HEK293 (cell line): ENCODE data around the gene NLRP4.

Experiments used
- CTCF ChIA-PET: fragments of 350-600 bp; formaldehyde crosslinking; extraction: SDS; loops from one replicate; lab custom pipeline; 2021; ENCODE audit warnings: antibody characterized with exemption; lab: Yijun Ruan, JAX
- POLR2A ChIA-PET: fragments of 300-600 bp; formaldehyde crosslinking; extraction: SDS; loops from one replicate; lab custom pipeline; 2020; ENCODE audit warnings: antibody characterized with exemption, inconsistent platforms; lab: Yijun Ruan, JAX
- H3K27ac ChIP-seq: fragments of 200-500 bp; sonication (Bioruptor generic); 2 replicates; pipeline ENCODE4 v1.5.1; 2014; ENCODE audit warnings: low read depth, low read length, control low read depth, inconsistent platforms; ENCODE audit errors: extremely low read depth
- H3K36me3 ChIP-seq, 2 experiments: fragments of 200-500 bp in 1 of 2; sonication (Bioruptor generic) in 1 of 2; 1 replicate in 1 of 2; 2 replicates in 1 of 2; pipeline ENCODE4 v1.5.1; 2014 to 2017; ENCODE audit warnings: inconsistent platforms in 2 of 2, low read length in 2 of 2; ENCODE audit not compliant: control insufficient read depth in 2 of 2, insufficient read depth in 1 of 2
- H3K4me1 ChIP-seq: fragments of 200-500 bp; sonication (Bioruptor generic); 2 replicates; pipeline ENCODE4 v1.5.1; 2014; ENCODE audit warnings: mild to moderate bottlenecking, low read length, inconsistent platforms; ENCODE audit not compliant: control insufficient read depth, insufficient read depth
- H3K4me3 ChIP-seq: 2 replicates; pipeline ENCODE4 v1.5.1; 2011; ENCODE audit warnings: low read depth, mild to moderate bottlenecking, control low read depth, low read length, moderate library complexity
- H3K9me3 ChIP-seq: fragments of 200-500 bp; sonication (Bioruptor generic); 2 replicates; pipeline ENCODE4 v1.5.1; 2014; ENCODE audit warnings: low read depth, low read length, inconsistent platforms; ENCODE audit not compliant: control insufficient read depth, insufficient read depth
- OVOL3 ChIP-seq: fragments of 450-650 bp; formaldehyde crosslinking; IDR thresholded peaks from 2 replicates; pipeline ENCODE4 v1.5.1; 2016; ENCODE audit warnings: missing biosample characterization, missing genetic modification characterization
- SCRT1 ChIP-seq: fragments of 450-650 bp; formaldehyde crosslinking; IDR thresholded peaks from 2 replicates; pipeline ENCODE4 v1.5.1; 2016; ENCODE audit warnings: missing biosample characterization, missing genetic modification characterization, borderline replicate concordance
- SP2 ChIP-seq: fragments of 450-650 bp; formaldehyde crosslinking; IDR thresholded peaks from 2 replicates; pipeline ENCODE4 v1.5.1; 2016; ENCODE audit warnings: missing biosample characterization, missing genetic modification characterization
- SP7 ChIP-seq: fragments of 450-650 bp; formaldehyde crosslinking; IDR thresholded peaks from 2 replicates; pipeline ENCODE4 v1.5.1; 2016; ENCODE audit warnings: missing biosample characterization, missing genetic modification characterization
- ZBTB21 ChIP-seq: fragments of 450-650 bp; formaldehyde crosslinking; IDR thresholded peaks from 2 replicates; pipeline ENCODE4 v1.5.1; 2017; ENCODE audit warnings: missing biosample characterization, missing genetic modification characterization
- ZBTB8A ChIP-seq: fragments of 450-650 bp; formaldehyde crosslinking; IDR thresholded peaks from 2 replicates; pipeline ENCODE4 v1.5.1; 2016; ENCODE audit warnings: missing biosample characterization, missing genetic modification characterization
- ZNF140 ChIP-seq: fragments of 450-650 bp; formaldehyde crosslinking; IDR thresholded peaks from 2 replicates; pipeline ENCODE4 v1.5.1; 2016; ENCODE audit warnings: missing biosample characterization, missing genetic modification characterization
- ZNF174 ChIP-seq: fragments of 450-650 bp; formaldehyde crosslinking; IDR thresholded peaks from 2 replicates; pipeline ENCODE4 v1.5.0; 2017; ENCODE audit warnings: missing biosample characterization, mild to moderate bottlenecking, missing genetic modification characterization
- ZNF19 ChIP-seq: fragments of 450-650 bp; formaldehyde crosslinking; IDR thresholded peaks from 2 replicates; pipeline ENCODE4; 2016; ENCODE audit warnings: missing biosample characterization, missing genetic modification characterization, low read depth
- ZNF214 ChIP-seq: fragments of 450-650 bp; formaldehyde crosslinking; IDR thresholded peaks from 2 replicates; pipeline ENCODE4 v1.5.1; 2017; ENCODE audit warnings: missing biosample characterization, mild to moderate bottlenecking, missing genetic modification characterization, borderline replicate concordance
- ZNF223 ChIP-seq: fragments of 450-650 bp; formaldehyde crosslinking; IDR thresholded peaks from 2 replicates; pipeline ENCODE4 v1.5.1; 2016; ENCODE audit warnings: missing biosample characterization, missing genetic modification characterization
- ZNF335 ChIP-seq: fragments of 450-650 bp; formaldehyde crosslinking; conservative IDR thresholded peaks from 2 replicates; pipeline ENCODE4 v1.5.1; 2016; ENCODE audit warnings: missing biosample characterization, missing genetic modification characterization
- ZNF426 ChIP-seq: fragments of 450-650 bp; formaldehyde crosslinking; IDR thresholded peaks from 2 replicates; pipeline ENCODE4 v1.5.1; 2017; ENCODE audit warnings: missing biosample characterization, missing genetic modification characterization, mild to moderate bottlenecking, inconsistent platforms, moderate library complexity
- ZNF529 ChIP-seq: fragments of 450-650 bp; formaldehyde crosslinking; IDR thresholded peaks from 2 replicates; pipeline ENCODE4 v1.5.1; 2017; ENCODE audit warnings: missing genetic modification characterization, missing biosample characterization; ENCODE audit not compliant: insufficient replicate concordance
- ZNF530 ChIP-seq: fragments of 450-650 bp; formaldehyde crosslinking; IDR thresholded peaks from 2 replicates; pipeline ENCODE4 v1.5.1; 2016; ENCODE audit warnings: low read depth, missing biosample characterization, missing genetic modification characterization
- ZNF549 ChIP-seq: fragments of 450-650 bp; IDR thresholded peaks from 2 replicates; pipeline ENCODE4 v1.5.1; 2018; ENCODE audit warnings: missing biosample characterization, missing genetic modification characterization, mild to moderate bottlenecking, inconsistent platforms, moderate library complexity
- ZNF600 ChIP-seq: fragments of 450-650 bp; formaldehyde crosslinking; IDR thresholded peaks from 2 replicates; pipeline ENCODE4 v1.5.1; 2016; ENCODE audit warnings: missing biosample characterization, missing genetic modification characterization
- ZNF658 ChIP-seq: fragments of 450-650 bp; formaldehyde crosslinking; IDR thresholded peaks from 2 replicates; pipeline ENCODE4; 2016; ENCODE audit warnings: missing biosample characterization, missing genetic modification characterization
- ZNF670 ChIP-seq: fragments of 450-650 bp; formaldehyde crosslinking; IDR thresholded peaks from 2 replicates; pipeline ENCODE4 v1.5.1; 2016; ENCODE audit warnings: missing biosample characterization, missing genetic modification characterization, low read depth
- ZNF785 ChIP-seq: fragments of 450-650 bp; formaldehyde crosslinking; IDR thresholded peaks from 2 replicates; pipeline ENCODE4 v1.5.1; 2016; ENCODE audit warnings: missing biosample characterization, missing genetic modification characterization
- ZXDB ChIP-seq: fragments of 450-650 bp; formaldehyde crosslinking; IDR thresholded peaks from 2 replicates; pipeline ENCODE4 v1.5.1; 2016; ENCODE audit warnings: missing biosample characterization, missing genetic modification characterization
- TF ChIP-seq, protein P1 (sequence below): fragments of 450-650 bp; formaldehyde crosslinking; IDR thresholded peaks from 2 replicates; pipeline ENCODE4 v1.5.1; 2016; ENCODE audit warnings: missing biosample characterization, missing genetic modification characterization
- TF ChIP-seq, protein P2 (sequence below): fragments of 450-650 bp; formaldehyde crosslinking; IDR thresholded peaks from 2 replicates; pipeline ENCODE4 v1.5.1; 2016; ENCODE audit warnings: missing biosample characterization, missing genetic modification characterization, low read depth
- TF ChIP-seq, protein P3 (sequence below): sonication (generic); formaldehyde crosslinking; IDR thresholded peaks from 2 replicates; pipeline ENCODE4 v1.8.1; 2022; ENCODE audit warnings: mild to moderate bottlenecking, moderate library complexity, missing genetic modification reagents
- TF ChIP-seq, protein P4 (sequence below): fragments of 450-650 bp; formaldehyde crosslinking; IDR thresholded peaks from 2 replicates; pipeline ENCODE4 v1.5.1; 2016; ENCODE audit warnings: missing biosample characterization, missing genetic modification characterization, borderline replicate concordance

NLRP4 gene

DNA sequence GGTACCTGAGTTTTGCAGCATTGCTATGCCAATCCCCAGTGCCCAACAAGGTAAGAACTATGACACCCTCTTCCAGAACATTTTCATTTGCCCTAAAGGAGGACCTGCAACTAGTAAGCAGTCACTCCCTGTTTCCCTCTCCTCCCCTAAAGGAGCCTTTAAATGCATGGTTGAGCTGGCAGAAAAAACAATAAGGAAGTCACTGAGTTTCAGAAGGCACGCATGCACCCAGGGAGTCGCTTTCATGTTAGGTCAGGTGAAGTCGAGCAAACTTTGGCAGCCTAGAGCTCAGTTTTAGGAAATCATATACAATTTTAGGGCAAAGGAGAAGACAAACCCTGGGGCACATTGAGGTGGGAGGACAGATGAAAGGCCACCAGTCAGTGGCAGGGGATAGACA lies 16.3 kb upstream of the NLRP4 start:
- Histone ChIP-seq H3K27ac (no peak overlapping the region), H3K9me3 (no peaks in the 10 kb centered on the region), H3K36me3 (no peaks in the 10 kb centered on the region), H3K4me3 (no peak overlapping the region), H3K4me1 (no peaks in the 10 kb centered on the region)
- ChIA-PET POLR2A (no interaction called here), CTCF (interaction anchor here (0.6 to 1.4 kb wide), 2 partner anchors 10 to 719 kb away, joined by 3 to 11 read pairs; no protein-coding TSS in a partner anchor)
- TF ChIP-seq ZNF19 (tag by site-specific recombination) = no peak
- TF ChIP-seq, protein P1, sequence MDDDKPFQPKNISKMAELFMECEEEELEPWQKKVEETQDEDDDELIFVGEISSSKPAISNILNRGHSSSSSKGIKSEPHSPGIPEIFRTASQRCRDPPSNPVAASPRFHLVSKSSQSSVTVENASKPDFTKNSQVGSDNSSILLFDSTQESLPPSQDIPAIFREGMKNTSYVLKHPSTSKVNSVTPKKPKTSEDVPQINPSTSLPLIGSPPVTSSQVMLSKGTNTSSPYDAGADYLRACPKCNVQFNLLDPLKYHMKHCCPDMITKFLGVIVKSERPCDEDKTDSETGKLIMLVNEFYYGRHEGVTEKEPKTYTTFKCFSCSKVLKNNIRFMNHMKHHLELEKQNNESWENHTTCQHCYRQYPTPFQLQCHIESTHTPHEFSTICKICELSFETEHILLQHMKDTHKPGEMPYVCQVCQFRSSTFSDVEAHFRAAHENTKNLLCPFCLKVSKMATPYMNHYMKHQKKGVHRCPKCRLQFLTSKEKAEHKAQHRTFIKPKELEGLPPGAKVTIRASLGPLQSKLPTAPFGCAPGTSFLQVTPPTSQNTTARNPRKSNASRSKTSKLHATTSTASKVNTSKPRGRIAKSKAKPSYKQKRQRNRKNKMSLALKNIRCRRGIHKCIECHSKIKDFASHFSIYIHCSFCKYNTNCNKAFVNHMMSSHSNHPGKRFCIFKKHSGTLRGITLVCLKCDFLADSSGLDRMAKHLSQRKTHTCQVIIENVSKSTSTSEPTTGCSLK (tag by site-specific recombination) = no peak
- TF ChIP-seq SP2 = no peak
- no peak for TF ChIP-seq ZNF174 (tag by site-specific recombination)
- no peak for TF ChIP-seq ZNF214 (tag by site-specific recombination)
- no peak for TF ChIP-seq ZNF529 (tag by site-specific recombination)
- no peak for TF ChIP-seq ZNF335 (tag by site-specific recombination)
- no peak for TF ChIP-seq ZBTB21 (tag by site-specific recombination)
- no peak for TF ChIP-seq OVOL3 (tag by site-specific recombination)
- no peak for TF ChIP-seq ZNF600 (tag by site-specific recombination)
- TF ChIP-seq ZNF549 (tag by site-specific recombination) = no peak
- TF ChIP-seq ZNF140 (tag by site-specific recombination) = no peak
- TF ChIP-seq ZNF670 = no peak
- no peak for TF ChIP-seq ZXDB (tag by site-specific recombination)
- TF ChIP-seq ZBTB8A = no peak
- TF ChIP-seq, protein P2, sequence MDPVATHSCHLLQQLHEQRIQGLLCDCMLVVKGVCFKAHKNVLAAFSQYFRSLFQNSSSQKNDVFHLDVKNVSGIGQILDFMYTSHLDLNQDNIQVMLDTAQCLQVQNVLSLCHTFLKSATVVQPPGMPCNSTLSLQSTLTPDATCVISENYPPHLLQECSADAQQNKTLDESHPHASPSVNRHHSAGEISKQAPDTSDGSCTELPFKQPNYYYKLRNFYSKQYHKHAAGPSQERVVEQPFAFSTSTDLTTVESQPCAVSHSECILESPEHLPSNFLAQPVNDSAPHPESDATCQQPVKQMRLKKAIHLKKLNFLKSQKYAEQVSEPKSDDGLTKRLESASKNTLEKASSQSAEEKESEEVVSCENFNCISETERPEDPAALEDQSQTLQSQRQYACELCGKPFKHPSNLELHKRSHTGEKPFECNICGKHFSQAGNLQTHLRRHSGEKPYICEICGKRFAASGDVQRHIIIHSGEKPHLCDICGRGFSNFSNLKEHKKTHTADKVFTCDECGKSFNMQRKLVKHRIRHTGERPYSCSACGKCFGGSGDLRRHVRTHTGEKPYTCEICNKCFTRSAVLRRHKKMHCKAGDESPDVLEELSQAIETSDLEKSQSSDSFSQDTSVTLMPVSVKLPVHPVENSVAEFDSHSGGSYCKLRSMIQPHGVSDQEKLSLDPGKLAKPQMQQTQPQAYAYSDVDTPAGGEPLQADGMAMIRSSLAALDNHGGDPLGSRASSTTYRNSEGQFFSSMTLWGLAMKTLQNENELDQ (tag by site-specific recombination) = no peak
- no peak for TF ChIP-seq SCRT1

DNA sequence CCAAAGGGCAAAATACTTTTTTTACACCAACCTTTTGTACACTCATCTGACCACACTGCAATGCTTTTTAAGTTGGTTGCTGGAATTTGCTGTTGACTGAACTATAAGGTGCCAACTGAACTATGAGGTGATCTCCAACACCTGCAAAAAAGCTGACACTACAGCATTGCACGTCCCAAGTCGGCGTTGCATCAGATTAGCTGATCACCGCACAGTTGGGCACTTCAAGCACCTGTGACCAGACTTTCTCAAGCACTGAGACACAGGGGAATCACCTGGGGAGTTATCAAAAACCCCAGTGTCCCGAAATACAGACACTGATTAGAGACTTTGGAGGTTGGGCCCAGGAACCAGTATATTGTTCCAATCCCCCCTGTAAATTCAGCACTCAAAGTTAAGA lies 5.7 kb upstream of the NLRP4 start:
- TF ChIP-seq, protein P3, sequence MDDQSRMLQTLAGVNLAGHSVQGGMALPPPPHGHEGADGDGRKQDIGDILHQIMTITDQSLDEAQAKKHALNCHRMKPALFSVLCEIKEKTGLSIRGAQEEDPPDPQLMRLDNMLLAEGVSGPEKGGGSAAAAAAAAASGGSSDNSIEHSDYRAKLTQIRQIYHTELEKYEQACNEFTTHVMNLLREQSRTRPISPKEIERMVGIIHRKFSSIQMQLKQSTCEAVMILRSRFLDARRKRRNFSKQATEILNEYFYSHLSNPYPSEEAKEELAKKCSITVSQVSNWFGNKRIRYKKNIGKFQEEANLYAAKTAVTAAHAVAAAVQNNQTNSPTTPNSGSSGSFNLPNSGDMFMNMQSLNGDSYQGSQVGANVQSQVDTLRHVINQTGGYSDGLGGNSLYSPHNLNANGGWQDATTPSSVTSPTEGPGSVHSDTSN (CRISPR knock-in tag) = no peak
- no peak for TF ChIP-seq SP7 (tag by site-specific recombination)
- TF ChIP-seq ZNF426 (tag by site-specific recombination) = no peak
- no peak for TF ChIP-seq ZNF658
- TF ChIP-seq, protein P4, sequence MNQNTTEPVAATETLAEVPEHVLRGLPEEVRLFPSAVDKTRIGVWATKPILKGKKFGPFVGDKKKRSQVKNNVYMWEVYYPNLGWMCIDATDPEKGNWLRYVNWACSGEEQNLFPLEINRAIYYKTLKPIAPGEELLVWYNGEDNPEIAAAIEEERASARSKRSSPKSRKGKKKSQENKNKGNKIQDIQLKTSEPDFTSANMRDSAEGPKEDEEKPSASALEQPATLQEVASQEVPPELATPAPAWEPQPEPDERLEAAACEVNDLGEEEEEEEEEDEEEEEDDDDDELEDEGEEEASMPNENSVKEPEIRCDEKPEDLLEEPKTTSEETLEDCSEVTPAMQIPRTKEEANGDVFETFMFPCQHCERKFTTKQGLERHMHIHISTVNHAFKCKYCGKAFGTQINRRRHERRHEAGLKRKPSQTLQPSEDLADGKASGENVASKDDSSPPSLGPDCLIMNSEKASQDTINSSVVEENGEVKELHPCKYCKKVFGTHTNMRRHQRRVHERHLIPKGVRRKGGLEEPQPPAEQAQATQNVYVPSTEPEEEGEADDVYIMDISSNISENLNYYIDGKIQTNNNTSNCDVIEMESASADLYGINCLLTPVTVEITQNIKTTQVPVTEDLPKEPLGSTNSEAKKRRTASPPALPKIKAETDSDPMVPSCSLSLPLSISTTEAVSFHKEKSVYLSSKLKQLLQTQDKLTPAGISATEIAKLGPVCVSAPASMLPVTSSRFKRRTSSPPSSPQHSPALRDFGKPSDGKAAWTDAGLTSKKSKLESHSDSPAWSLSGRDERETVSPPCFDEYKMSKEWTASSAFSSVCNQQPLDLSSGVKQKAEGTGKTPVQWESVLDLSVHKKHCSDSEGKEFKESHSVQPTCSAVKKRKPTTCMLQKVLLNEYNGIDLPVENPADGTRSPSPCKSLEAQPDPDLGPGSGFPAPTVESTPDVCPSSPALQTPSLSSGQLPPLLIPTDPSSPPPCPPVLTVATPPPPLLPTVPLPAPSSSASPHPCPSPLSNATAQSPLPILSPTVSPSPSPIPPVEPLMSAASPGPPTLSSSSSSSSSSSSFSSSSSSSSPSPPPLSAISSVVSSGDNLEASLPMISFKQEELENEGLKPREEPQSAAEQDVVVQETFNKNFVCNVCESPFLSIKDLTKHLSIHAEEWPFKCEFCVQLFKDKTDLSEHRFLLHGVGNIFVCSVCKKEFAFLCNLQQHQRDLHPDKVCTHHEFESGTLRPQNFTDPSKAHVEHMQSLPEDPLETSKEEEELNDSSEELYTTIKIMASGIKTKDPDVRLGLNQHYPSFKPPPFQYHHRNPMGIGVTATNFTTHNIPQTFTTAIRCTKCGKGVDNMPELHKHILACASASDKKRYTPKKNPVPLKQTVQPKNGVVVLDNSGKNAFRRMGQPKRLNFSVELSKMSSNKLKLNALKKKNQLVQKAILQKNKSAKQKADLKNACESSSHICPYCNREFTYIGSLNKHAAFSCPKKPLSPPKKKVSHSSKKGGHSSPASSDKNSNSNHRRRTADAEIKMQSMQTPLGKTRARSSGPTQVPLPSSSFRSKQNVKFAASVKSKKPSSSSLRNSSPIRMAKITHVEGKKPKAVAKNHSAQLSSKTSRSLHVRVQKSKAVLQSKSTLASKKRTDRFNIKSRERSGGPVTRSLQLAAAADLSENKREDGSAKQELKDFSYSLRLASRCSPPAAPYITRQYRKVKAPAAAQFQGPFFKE (tag by site-specific recombination) = no peak
- TF ChIP-seq ZNF785 (tag by site-specific recombination) = no peak
- TF ChIP-seq ZNF530 (tag by site-specific recombination) = no peak
- no peak for TF ChIP-seq ZNF223 (tag by site-specific recombination)
- Histone ChIP-seq H3K4me1 (no peaks in the 10 kb centered on the region), H3K4me3 (no peak overlapping the region), H3K9me3 (no peaks in the 10 kb centered on the region; the same call in 1 of the 2 replicates), H3K36me3 (no peaks in the 10 kb centered on the region), H3K27ac (no peak overlapping the region)
- POLR2A ChIA-PET = no interaction called here
- CTCF ChIA-PET = interaction anchor here (0.6 to 2.9 kb wide), 6 partner anchors 21 to 176 kb away, joined by 3 to 11 read pairs (median 3); no protein-coding TSS in a partner anchor
